Activated T-cell treated with anti-CD3 and anti-CD28 coated beads, Interleukin-2, amount 50 U/mL, for 72 hours (primary cell): ENCODE results near the gene LAMA2. TPM values are rescaled to one million over a fixed set of nuclear protein-coding genes. Genes with fewer than 3 reads are reported as not detected.

Source experiments
- ATAC-seq, 2 donors: fragments of 150-1000 bp; cut with Tn5 transposase; replicated peaks in 1 of 2; 2 replicates each; pipeline ENCODE4 v1.10.0; 2021; ENCODE audit warnings: moderate library complexity in 2 of 2, mild to moderate bottlenecking in 1 of 2
- DNase-seq, 2 donors: peaks; one replicate each; pipeline ENCODE4 v3.0.0; 2021 to 2022; ENCODE audit warnings: mixed read lengths in 1 of 2
- H3K27ac Mint-ChIP-seq: one replicate; pipeline ENCODE4 v1.8.0; 2022; ENCODE audit warnings: mild to moderate bottlenecking, moderate library complexity, mixed read lengths
- H3K27me3 Mint-ChIP-seq: one replicate; pipeline ENCODE4 v1.8.0; 2022; ENCODE audit warnings: low read depth, mixed read lengths
- H3K36me3 Mint-ChIP-seq, 2 donors: one replicate each; pipeline ENCODE4 v1.8.0; 2022; ENCODE audit warnings: mixed read lengths in 2 of 2, mild to moderate bottlenecking in 1 of 2; ENCODE audit not compliant: insufficient read depth in 2 of 2
- H3K4me1 Mint-ChIP-seq: one replicate; pipeline ENCODE4 v1.8.0; 2022; ENCODE audit warnings: low read depth, mixed read lengths
- H3K4me3 Mint-ChIP-seq, 2 donors: one replicate each; pipeline ENCODE4 v1.8.0; 2022; ENCODE audit warnings: mild to moderate bottlenecking in 2 of 2, mixed read lengths in 2 of 2, moderate library complexity in 2 of 2
- H3K9me3 Mint-ChIP-seq, 2 donors: one replicate each; pipeline ENCODE4 v1.8.0; 2022; ENCODE audit warnings: mixed read lengths in 2 of 2
- total RNA-seq, 2 donors: library from RNA; stranded (reverse); gene quantifications; one replicate each; pipeline ENCODE4 v1.2.3, GENCODE V29; 2022

LAMA2 gene
- total RNA-seq, 2 donors from 2014 or later: 0.05 TPM; not detected in 1

GRCh38 chr6:128990915-128991314 is 108.0 kb downstream of the LAMA2 start:
- H3K9me3 Mint-ChIP-seq: peaks cover 0 to under 1% of the 10 kb centered on the region in 2 donors

DNA sequence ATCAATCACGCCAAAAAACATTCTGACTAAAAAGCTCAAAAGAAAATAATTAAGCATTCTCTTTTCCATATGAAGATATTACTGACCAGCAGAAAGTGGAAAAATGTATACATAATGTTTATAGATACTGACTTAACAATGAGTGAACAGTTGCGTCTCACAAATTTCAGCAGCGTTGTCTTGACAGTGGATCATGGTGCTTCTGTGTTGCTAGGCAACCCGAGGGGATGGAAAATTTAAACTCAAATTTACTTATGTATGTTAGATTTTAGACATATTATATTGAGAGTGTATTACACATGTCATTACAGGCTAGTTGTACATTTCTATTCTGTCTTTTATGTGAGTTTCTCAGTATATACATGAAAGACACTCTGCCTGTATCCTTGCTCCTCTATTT is 110.2 kb downstream of the LAMA2 start:
- Mint-ChIP-seq H3K4me1 (no peaks in the 10 kb centered on the region), H3K36me3 (peaks cover 2 to 5% of the 10 kb centered on the region in 2 donors), H3K9me3 (peaks cover 7 to 11% of the 10 kb centered on the region in 2 donors), H3K27ac (no peak overlapping the region), H3K27me3 (peaks cover 6% of the 10 kb centered on the region), H3K4me3 (no peak overlapping the region)
- ATAC-seq: no peak
- no peak for DNase-seq

More at GRCh38 chr6:128990915-128991314, 108.0 kb downstream of the LAMA2 start:
- ATAC-seq (no peak), DNase-seq (no peak)
- H3K4me3 Mint-ChIP-seq: no peak overlapping the region
- no peaks in the 10 kb centered on the region for H3K4me1 Mint-ChIP-seq
- peaks cover 3% of the 10 kb centered on the region for H3K27me3 Mint-ChIP-seq
- no peaks in the 10 kb centered on the region for H3K36me3 Mint-ChIP-seq
- no peak overlapping the region for H3K27ac Mint-ChIP-seq

DNA sequence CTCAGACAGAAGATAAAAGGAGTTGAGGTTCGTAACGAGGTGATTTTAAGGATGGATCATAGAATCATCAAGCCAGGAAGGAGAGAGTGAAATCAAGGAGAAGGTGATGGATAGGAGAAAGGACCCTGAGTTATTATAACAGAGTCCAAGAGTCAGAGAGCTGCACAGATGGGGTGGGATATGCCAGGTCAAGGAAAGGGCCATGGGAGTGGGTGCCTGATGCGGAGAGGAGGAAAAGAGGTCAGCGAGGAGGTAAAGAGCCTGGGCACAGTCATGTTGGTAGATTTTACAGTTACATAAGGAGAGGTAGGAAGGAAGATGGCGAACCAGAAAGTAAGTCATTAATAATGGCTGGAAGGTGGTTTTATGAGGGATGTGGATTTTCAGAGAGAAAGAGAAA is 114.9 kb downstream of the LAMA2 start:
- H3K4me1 Mint-ChIP-seq: no peaks in the 10 kb centered on the region

DNA sequence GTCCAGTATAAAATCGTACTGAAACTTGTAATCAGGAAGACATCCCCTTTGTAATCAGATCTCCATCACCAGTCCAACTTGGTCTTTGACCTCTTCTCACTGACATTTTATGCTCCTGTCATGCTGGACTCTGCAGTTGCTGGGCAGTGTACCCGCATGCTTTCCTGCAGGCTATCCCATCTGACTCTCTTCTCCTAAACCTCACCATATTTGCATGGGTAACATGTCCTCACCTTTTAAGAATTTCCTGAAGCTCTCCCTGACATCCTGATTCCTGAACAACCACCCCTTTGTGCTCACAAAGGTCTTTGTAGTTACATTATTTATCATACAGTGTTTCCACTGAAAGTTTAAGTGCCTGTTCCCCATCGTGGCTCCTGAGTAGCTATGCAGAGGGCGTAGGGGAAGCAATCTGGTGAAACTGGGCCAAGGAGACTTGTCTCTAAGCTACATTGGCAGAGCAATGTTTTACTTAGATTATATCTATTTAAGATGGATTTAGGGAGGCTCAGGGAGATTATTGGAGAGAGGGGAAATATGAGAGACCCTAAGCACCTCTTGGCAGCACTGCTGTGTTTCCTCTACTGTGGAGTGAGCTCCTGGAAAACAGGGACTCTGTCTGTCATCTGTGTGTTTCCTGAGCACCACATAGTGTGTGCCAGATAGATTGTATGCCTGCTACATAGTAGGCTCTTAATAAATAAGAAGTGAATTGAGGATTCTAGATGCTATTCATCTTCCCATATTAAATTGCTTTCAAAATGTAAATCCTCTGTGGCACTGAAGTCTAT is 124.0 kb downstream of the LAMA2 start:
- H3K9me3 Mint-ChIP-seq: no peaks in the 10 kb centered on the region
- no peak overlapping the region for H3K27ac Mint-ChIP-seq
- no peaks in the 10 kb centered on the region for H3K36me3 Mint-ChIP-seq
- DNase-seq (no peak), ATAC-seq (no peak)
- peaks cover 6% of the 10 kb centered on the region for H3K27me3 Mint-ChIP-seq
- no peak overlapping the region for H3K4me3 Mint-ChIP-seq
- H3K4me1 Mint-ChIP-seq: no peaks in the 10 kb centered on the region

More for the DNA sequence above, 114.9 kb downstream of the LAMA2 start:
- ATAC-seq (no peak), DNase-seq (no peak)
- H3K27me3 Mint-ChIP-seq: peaks cover 6% of the 10 kb centered on the region
- no peak overlapping the region for H3K27ac Mint-ChIP-seq
- peaks cover 7 to 11% of the 10 kb centered on the region in 2 donors for H3K9me3 Mint-ChIP-seq
- H3K36me3 Mint-ChIP-seq: peaks cover 2 to 6% of the 10 kb centered on the region in 2 donors
- H3K4me3 Mint-ChIP-seq: no peak overlapping the region

- Mint-ChIP-seq H3K9me3 (no peaks in the 10 kb centered on the region), H3K4me1 (no peaks in the 10 kb centered on the region), H3K4me3 (no peak overlapping the region), H3K36me3 (no peaks in the 10 kb centered on the region), H3K27ac (no peak overlapping the region), H3K27me3 (peaks cover 6% of the 10 kb centered on the region)
- no peak for ATAC-seq
- no peak for DNase-seq
These were observed 124.9 kb downstream of the LAMA2 start for GRCh38 chr6:129007701-129008373.

- Mint-ChIP-seq H3K36me3 (no peaks in the 10 kb centered on the region), H3K27me3 (peaks cover 6% of the 10 kb centered on the region), H3K4me1 (no peaks in the 10 kb centered on the region), H3K27ac (no peak overlapping the region), H3K9me3 (no peaks in the 10 kb centered on the region), H3K4me3 (no peak overlapping the region)
- no peak for DNase-seq
- no peak for ATAC-seq
These were observed 125.7 kb downstream of the LAMA2 start for GRCh38 chr6:129008591-129008990.

DNA sequence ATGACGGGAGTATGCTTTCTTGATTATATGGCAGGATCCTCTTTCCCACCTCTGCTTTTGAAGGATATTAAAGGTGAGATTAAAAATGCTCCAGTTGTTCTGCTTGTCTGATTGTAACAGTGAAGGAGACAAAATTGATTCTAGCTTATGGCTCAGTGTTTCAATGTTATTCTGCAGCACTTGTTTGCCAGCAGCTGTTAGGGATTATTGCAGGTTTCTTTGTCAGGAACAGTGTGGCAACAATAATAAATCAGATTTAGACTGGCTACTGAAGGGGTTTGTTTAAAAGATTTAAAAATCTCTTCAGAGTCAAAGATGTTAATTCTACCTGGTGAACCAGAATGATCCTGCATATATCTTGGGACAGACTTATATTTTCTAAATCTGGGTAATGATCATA is 126.9 kb downstream of the LAMA2 start:
- ATAC-seq: no peak
- H3K27me3 Mint-ChIP-seq: peaks cover 6% of the 10 kb centered on the region
- no peak overlapping the region for H3K4me3 Mint-ChIP-seq
- H3K27ac Mint-ChIP-seq: no peak overlapping the region
- no peaks in the 10 kb centered on the region for H3K9me3 Mint-ChIP-seq
- H3K36me3 Mint-ChIP-seq: no peaks in the 10 kb centered on the region
- DNase-seq: no peak
- H3K4me1 Mint-ChIP-seq: no peaks in the 10 kb centered on the region

GRCh38 chr6:129014302-129014701 is 131.4 kb downstream of the LAMA2 start:
- no peaks in the 10 kb centered on the region for H3K36me3 Mint-ChIP-seq
- no peak overlapping the region for H3K27ac Mint-ChIP-seq
- no peaks in the 10 kb centered on the region for H3K9me3 Mint-ChIP-seq
- no peaks in the 10 kb centered on the region for H3K27me3 Mint-ChIP-seq
- no peak overlapping the region for H3K4me3 Mint-ChIP-seq
- H3K4me1 Mint-ChIP-seq: no peaks in the 10 kb centered on the region
- ATAC-seq: no peak
- no peak for DNase-seq

DNA sequence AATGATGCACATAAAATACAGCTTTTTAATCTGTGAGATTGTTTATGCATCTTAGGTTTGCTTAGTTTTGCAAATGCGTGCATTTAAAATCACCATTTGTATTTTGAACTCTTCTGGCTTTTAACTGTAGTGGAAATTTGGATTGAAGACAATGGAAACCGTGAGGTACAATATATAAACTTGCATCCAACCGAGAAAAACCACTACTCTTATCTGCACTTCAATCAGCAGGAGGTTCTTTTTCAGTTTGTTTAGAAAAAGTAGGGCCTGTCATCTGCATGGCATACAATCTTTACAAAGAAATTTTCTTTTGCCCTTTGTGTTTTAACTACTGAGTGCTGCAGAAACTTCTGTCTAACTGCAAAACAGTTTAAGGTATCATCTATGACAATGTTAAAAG is 132.8 kb downstream of the LAMA2 start:
- H3K4me3 Mint-ChIP-seq: no peak overlapping the region

GRCh38 chr6:129016844-129017243 is 133.9 kb downstream of the LAMA2 start:
- H3K27me3 Mint-ChIP-seq: no peaks in the 10 kb centered on the region
- H3K9me3 Mint-ChIP-seq: no peaks in the 10 kb centered on the region
- H3K36me3 Mint-ChIP-seq: no peaks in the 10 kb centered on the region
- no peak for ATAC-seq
- no peak for DNase-seq
- no peak overlapping the region for H3K27ac Mint-ChIP-seq
- no peak overlapping the region for H3K4me3 Mint-ChIP-seq
- H3K4me1 Mint-ChIP-seq: no peaks in the 10 kb centered on the region

More for the DNA sequence above, 132.8 kb downstream of the LAMA2 start:
- DNase-seq: no peak
- Mint-ChIP-seq H3K27me3 (no peaks in the 10 kb centered on the region), H3K36me3 (no peaks in the 10 kb centered on the region), H3K27ac (no peak overlapping the region), H3K4me1 (no peaks in the 10 kb centered on the region), H3K9me3 (no peaks in the 10 kb centered on the region)
- no peak for ATAC-seq

DNA sequence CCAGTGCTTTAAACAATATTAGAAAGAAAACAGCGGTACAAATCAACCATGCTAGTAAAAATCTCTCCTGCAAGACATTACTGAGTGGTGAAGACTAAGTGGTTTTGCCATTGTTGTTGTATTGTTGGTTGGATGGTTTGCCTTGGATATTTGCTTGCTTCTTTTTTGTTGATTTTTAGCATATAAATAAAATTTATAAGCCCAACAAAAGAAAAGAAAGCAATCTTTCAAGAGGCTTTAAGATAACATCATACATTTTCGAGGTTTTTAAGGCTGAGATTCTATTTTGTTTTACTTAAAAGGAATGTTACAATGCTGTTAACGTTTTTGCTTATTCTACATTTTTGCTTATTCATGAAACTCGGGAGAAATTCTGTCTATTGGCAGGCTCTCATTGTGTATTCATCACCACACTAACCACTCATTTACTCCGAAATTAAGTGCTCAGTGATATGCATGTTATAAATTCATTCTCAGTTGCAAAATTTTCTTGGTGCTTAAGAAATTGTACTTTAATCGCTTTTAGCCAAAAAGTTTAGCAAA is 139.1 kb downstream of the LAMA2 start:
- Mint-ChIP-seq H3K27ac (no peak overlapping the region), H3K9me3 (peaks cover 0 to 2% of the 10 kb centered on the region in 2 donors), H3K36me3 (no peaks in the 10 kb centered on the region), H3K4me3 (no peak overlapping the region), H3K4me1 (no peaks in the 10 kb centered on the region), H3K27me3 (no peaks in the 10 kb centered on the region)
- ATAC-seq (no peak), DNase-seq (no peak)

DNA sequence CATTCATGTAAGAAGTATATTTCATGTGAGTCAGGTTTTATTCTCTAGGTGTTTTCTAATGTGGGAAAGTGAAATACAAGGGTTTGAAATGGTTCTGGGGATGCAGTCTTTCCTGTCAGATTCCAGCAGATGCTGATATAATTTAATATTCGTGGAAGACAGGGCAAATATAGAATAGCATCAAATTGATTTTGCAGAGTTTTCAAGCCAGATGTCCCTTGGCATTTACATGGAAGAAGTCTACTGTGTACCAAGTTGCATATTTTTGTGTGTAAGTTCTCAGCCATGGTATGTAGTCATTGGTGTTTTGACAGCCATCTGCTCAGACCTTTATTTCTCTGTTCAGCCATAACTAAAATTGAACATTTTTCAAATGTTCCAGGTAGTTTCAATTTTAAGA is 143.7 kb downstream of the LAMA2 start:
- peaks cover 0 to 2% of the 10 kb centered on the region in 2 donors for H3K9me3 Mint-ChIP-seq
- no peaks in the 10 kb centered on the region for H3K4me1 Mint-ChIP-seq
- DNase-seq (no peak), ATAC-seq (no peak)
- H3K27ac Mint-ChIP-seq: no peak overlapping the region
- H3K4me3 Mint-ChIP-seq: no peak overlapping the region
- no peaks in the 10 kb centered on the region for H3K27me3 Mint-ChIP-seq
- H3K36me3 Mint-ChIP-seq: no peaks in the 10 kb centered on the region

DNA sequence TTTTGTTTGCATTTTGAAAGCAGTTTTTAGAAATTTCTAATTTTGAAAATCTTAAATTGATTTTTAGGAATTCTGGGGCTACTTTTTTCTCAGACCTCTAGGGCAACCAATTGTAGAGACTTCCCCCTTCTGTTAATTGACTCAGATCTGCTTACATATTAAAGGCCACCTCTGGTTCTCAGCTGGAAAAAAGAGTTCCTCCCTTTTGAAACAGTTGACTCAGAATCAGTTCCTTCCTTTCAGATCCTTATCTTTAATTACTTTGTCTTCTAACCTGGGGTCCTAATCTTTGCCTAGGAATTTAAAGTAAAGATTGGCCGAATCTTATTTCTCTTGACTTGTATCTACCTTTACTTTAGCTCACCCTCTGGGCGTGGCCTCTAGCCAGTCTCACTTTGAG is 146.8 kb downstream of the LAMA2 start:
- Mint-ChIP-seq H3K4me1 (no peaks in the 10 kb centered on the region), H3K4me3 (no peak overlapping the region), H3K27me3 (no peaks in the 10 kb centered on the region), H3K36me3 (no peaks in the 10 kb centered on the region), H3K9me3 (no peaks in the 10 kb centered on the region), H3K27ac (no peak overlapping the region)
- DNase-seq: no peak
- ATAC-seq: no peak
